ENCODE results near the gene ZNF628. TPM values are rescaled to one million over a fixed set of nuclear protein-coding genes. Genes with fewer than 3 reads are reported as not detected.

ZNF628 gene
- total RNA-seq, 4 donors from 2014 or later: 7.4 to 22.3 (median 14.1) TPM

- intact Hi-C loops (cut with DNase I; ENCODE audit: low total_unique reads): loop anchor here (5.0 kb wide), 1 partner anchor 92 kb away; the partner anchor contains the start of gene RPL28
- DNase-seq: no peak
- in situ Hi-C loops (cut with MboI; ENCODE audit: low sequenced_read_pairs in 4 of 4): no loop called here
Observed at GRCh38 chr19:55479451-55480230, 3.2 kb downstream of the ZNF628 start.

GRCh38 chr19:55481148-55481793 lies 4.9 kb downstream of the ZNF628 start:
- H3K4me3 ChIP-seq: no peak overlapping the region
- H3K9me3 ChIP-seq: no peaks in the 10 kb centered on the region
- in situ Hi-C loops (cut with MboI; ENCODE audit: low sequenced_read_pairs in 4 of 4): no loop called here
- no peak for DNase-seq
- intact Hi-C loops (cut with DNase I; ENCODE audit: low total_unique reads): no loop called here
- H3K27ac ChIP-seq: no peak overlapping the region
- ATAC-seq: no peak
- TF ChIP-seq CTCF (IDR thresholded peaks at IDR 0.05 in 4 of 5, conservative IDR thresholded peaks at IDR 0.05 in 1 of 5) (no peak), POLR2A (IDR thresholded peaks at IDR 0.05) (no peak)
- H3K27me3 ChIP-seq: peaks cover 6 to 11% (median 9%) of the 10 kb centered on the region in 3 donors
- H3K4me1 ChIP-seq: peaks cover 20 to 37% of the 10 kb centered on the region in 2 donors
- peaks cover 0 to 7% of the 10 kb centered on the region in 2 donors for H3K36me3 ChIP-seq

More at GRCh38 chr19:55479451-55480230, 3.2 kb downstream of the ZNF628 start:
- H3K4me1 ChIP-seq: peaks cover 22 to 32% of the 10 kb centered on the region in 2 donors
- H3K4me3 ChIP-seq: no peak overlapping the region
- H3K27me3 ChIP-seq: peaks cover 1 to 2% (median 1%) of the 10 kb centered on the region in 3 donors
- no peak for ATAC-seq
- H3K36me3 ChIP-seq: peaks cover 0 to 7% of the 10 kb centered on the region in 2 donors
- no peaks in the 10 kb centered on the region for H3K9me3 ChIP-seq
- H3K27ac ChIP-seq: no peak overlapping the region
- TF ChIP-seq POLR2A (IDR thresholded peaks at IDR 0.05) (no peak), CTCF (IDR thresholded peaks at IDR 0.05 in 4 of 5, conservative IDR thresholded peaks at IDR 0.05 in 1 of 5) (no peak)

DNA sequence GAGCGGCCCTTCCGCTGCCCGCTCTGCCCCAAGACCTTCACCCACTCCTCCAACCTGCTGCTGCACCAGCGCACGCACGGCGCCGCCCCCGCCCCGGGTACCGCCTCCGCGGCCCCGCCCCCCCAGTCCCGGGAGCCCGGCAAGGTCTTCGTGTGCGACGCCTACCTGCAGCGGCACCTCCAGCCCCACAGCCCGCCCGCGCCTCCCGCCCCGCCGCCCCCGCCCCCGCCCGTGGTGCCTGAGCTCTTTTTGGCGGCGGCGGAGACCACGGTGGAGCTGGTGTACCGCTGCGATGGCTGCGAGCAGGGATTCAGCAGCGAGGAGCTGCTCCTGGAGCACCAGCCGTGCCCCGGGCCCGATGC lies 5.4 kb downstream of the ZNF628 start:
- intact Hi-C loops (cut with DNase I; ENCODE audit: low total_unique reads) (no loop called here), in situ Hi-C loops (cut with MboI; ENCODE audit: low sequenced_read_pairs in 4 of 4) (no loop called here)
- H3K27ac ChIP-seq: no peak overlapping the region
- H3K4me1 ChIP-seq: peaks cover 21 to 39% of the 10 kb centered on the region in 2 donors
- no peak overlapping the region for H3K4me3 ChIP-seq
- peaks cover 6 to 11% (median 11%) of the 10 kb centered on the region in 3 donors for H3K27me3 ChIP-seq
- DNase-seq (no peak), ATAC-seq (no peak)
- TF ChIP-seq CTCF (IDR thresholded peaks at IDR 0.05 in 4 of 5, conservative IDR thresholded peaks at IDR 0.05 in 1 of 5) (no peak), POLR2A (IDR thresholded peaks at IDR 0.05) (no peak)
- peaks cover 0 to 7% of the 10 kb centered on the region in 2 donors for H3K36me3 ChIP-seq
- no peaks in the 10 kb centered on the region for H3K9me3 ChIP-seq

- H3K4me1 ChIP-seq: peaks cover 20 to 38% of the 10 kb centered on the region in 2 donors
- H3K4me3 ChIP-seq: no peak overlapping the region
- TF ChIP-seq CTCF (IDR thresholded peaks at IDR 0.05 in 4 of 5, conservative IDR thresholded peaks at IDR 0.05 in 1 of 5) (no peak), POLR2A (IDR thresholded peaks at IDR 0.05) (no peak)
- DNase-seq (no peak), ATAC-seq (no peak)
- H3K27me3 ChIP-seq: peaks cover 6 to 11% (median 11%) of the 10 kb centered on the region in 3 donors
- H3K36me3 ChIP-seq: peaks cover 0 to 7% of the 10 kb centered on the region in 2 donors
- intact Hi-C loops (cut with DNase I; ENCODE audit: low total_unique reads) (no loop called here), in situ Hi-C loops (cut with MboI; ENCODE audit: low sequenced_read_pairs in 4 of 4) (no loop called here)
- no peaks in the 10 kb centered on the region for H3K9me3 ChIP-seq
- H3K27ac ChIP-seq: no peak overlapping the region
Observed at GRCh38 chr19:55482156-55482961, 5.9 kb downstream of the ZNF628 start.

Data from gastrocnemius medialis (tissue), 4 donors.